Astrocyte (in vitro differentiated cells and primary cell): ENCODE data around the gene GEN1.

Experiments used
- EZH2 ChIP-seq: IDR thresholded peaks from 2 replicates; pipeline ENCODE4 v1.6.1; 2012; ENCODE audit warnings: mild to moderate bottlenecking, low read length, inconsistent platforms; ENCODE audit not compliant: insufficient read depth
- TF ChIP-seq, protein P1 (sequence below): IDR thresholded peaks from 2 replicates; pipeline ENCODE4 v1.5.1; 2011; ENCODE audit warnings: low read depth, mild to moderate bottlenecking, inconsistent platforms, low read length, moderate library complexity; ENCODE audit not compliant: insufficient read depth

DNA sequence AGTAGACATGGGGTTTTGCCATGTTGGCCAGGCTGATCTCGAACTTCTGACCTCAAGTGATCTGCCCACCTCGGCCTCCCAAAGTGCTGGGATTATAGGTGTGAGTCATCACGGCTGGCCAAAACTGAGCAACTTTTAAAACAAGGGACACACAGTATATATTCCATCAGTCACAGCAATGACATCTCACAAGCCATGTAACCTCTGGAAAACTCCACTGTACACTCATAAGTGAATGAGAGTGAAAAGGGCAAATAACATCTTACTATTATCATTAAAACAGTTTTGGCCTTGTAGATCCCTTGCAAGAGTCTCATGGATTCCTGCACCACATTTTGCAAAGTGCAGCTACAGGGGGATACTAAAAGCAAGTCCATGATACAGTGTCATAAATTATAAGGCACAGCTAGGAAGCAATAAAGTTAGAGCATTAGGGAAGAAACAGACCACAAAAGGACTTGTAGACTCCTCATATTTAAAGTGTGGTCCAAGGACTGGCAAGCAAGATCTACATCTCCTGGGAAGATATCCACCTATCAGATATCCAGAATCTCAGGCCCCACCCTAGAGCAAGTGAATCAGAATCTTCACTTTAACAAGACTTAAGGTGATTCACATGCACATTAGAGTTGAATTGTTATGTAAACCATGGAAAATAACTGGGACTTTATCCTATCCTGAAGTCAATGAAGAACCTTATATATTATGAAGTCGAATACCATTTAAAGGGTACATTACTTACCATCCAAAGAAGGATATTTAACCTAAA is 6.1 kb upstream of the GEN1 start:
- TF ChIP-seq, protein P1, sequence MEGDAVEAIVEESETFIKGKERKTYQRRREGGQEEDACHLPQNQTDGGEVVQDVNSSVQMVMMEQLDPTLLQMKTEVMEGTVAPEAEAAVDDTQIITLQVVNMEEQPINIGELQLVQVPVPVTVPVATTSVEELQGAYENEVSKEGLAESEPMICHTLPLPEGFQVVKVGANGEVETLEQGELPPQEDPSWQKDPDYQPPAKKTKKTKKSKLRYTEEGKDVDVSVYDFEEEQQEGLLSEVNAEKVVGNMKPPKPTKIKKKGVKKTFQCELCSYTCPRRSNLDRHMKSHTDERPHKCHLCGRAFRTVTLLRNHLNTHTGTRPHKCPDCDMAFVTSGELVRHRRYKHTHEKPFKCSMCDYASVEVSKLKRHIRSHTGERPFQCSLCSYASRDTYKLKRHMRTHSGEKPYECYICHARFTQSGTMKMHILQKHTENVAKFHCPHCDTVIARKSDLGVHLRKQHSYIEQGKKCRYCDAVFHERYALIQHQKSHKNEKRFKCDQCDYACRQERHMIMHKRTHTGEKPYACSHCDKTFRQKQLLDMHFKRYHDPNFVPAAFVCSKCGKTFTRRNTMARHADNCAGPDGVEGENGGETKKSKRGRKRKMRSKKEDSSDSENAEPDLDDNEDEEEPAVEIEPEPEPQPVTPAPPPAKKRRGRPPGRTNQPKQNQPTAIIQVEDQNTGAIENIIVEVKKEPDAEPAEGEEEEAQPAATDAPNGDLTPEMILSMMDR, result no peak
- TF ChIP-seq EZH2, result no peak
